Stomach smooth muscle (tissue), 2 donors: ENCODE results near the gene ALDH1A1.

ENCODE experiments used
- H3K27ac ChIP-seq: one replicate; pipeline ENCODE4 v1.7.0; 2013; ENCODE audit warnings: mild to moderate bottlenecking, low read length, inconsistent platforms
- H3K27me3 ChIP-seq, 2 donors: one replicate each; pipeline ENCODE4 v1.7.0; 2013; ENCODE audit warnings: low read length in 2 of 2; ENCODE audit not compliant: insufficient read depth in 2 of 2, control insufficient read depth in 1 of 2
- H3K36me3 ChIP-seq, 2 donors: one replicate each; pipeline ENCODE4 v1.7.0; 2013; ENCODE audit warnings: low read length in 2 of 2; ENCODE audit not compliant: control insufficient read depth in 2 of 2, insufficient read depth in 2 of 2
- H3K4me1 ChIP-seq: one replicate; pipeline ENCODE4 v1.7.0; 2013; ENCODE audit warnings: low read length; ENCODE audit not compliant: control insufficient read depth, insufficient read depth
- H3K4me3 ChIP-seq, 2 donors: one replicate each; pipeline ENCODE4 v1.7.0; 2013; ENCODE audit warnings: low read length in 2 of 2
- H3K9ac ChIP-seq, 2 donors: one replicate each; pipeline ENCODE4 v1.7.0; 2013; ENCODE audit warnings: low read length in 2 of 2, mild to moderate bottlenecking in 1 of 2
- H3K9me3 ChIP-seq, 2 donors: one replicate each; pipeline ENCODE4 v1.7.0; 2013; ENCODE audit warnings: low read length in 2 of 2; ENCODE audit not compliant: control insufficient read depth in 2 of 2
- donor health status: healthy.
- donor health status: Pancreatic carcinoma.

ALDH1A1 gene

GRCh38 chr9:72952914-72953313 lies at the start of gene ALDH1A1:
Gene ALDH1A1 (minus strand): TSS chr9:72953053. CDS start chr9:72953000, 53 bp downstream.
- H3K9me3 ChIP-seq, result no peaks in the 10 kb centered on the region
- H3K4me3 ChIP-seq, result peak within 1 kb of the TSS; percentile 15 to 61
- no peaks in the 10 kb centered on the region for H3K27me3 ChIP-seq
- no peak within 1 kb of the TSS for H3K27ac ChIP-seq
- peak within 1 kb of the TSS; percentile 13 to 44 for H3K9ac ChIP-seq
- H3K4me1 ChIP-seq, result no peaks in the 10 kb centered on the region
- no peaks in the 10 kb centered on the region for H3K36me3 ChIP-seq

GRCh38 chr9:73001860-73002259 lies 49.0 kb upstream of the ALDH1A1 start:
- Histone ChIP-seq H3K4me3 (no peak overlapping the region), H3K27me3 (no peaks in the 10 kb centered on the region), H3K9ac (no peak overlapping the region), H3K36me3 (no peaks in the 10 kb centered on the region), H3K4me1 (no peaks in the 10 kb centered on the region), H3K27ac (no peak overlapping the region), H3K9me3 (no peaks in the 10 kb centered on the region)

GRCh38 chr9:72998363-72998762 lies 45.5 kb upstream of the ALDH1A1 start:
- no peak overlapping the region for H3K9ac ChIP-seq
- no peak overlapping the region for H3K4me3 ChIP-seq
- no peaks in the 10 kb centered on the region for H3K27me3 ChIP-seq
- H3K4me1 ChIP-seq, result no peaks in the 10 kb centered on the region
- no peak overlapping the region for H3K27ac ChIP-seq
- no peaks in the 10 kb centered on the region for H3K9me3 ChIP-seq
- no peaks in the 10 kb centered on the region for H3K36me3 ChIP-seq

DNA sequence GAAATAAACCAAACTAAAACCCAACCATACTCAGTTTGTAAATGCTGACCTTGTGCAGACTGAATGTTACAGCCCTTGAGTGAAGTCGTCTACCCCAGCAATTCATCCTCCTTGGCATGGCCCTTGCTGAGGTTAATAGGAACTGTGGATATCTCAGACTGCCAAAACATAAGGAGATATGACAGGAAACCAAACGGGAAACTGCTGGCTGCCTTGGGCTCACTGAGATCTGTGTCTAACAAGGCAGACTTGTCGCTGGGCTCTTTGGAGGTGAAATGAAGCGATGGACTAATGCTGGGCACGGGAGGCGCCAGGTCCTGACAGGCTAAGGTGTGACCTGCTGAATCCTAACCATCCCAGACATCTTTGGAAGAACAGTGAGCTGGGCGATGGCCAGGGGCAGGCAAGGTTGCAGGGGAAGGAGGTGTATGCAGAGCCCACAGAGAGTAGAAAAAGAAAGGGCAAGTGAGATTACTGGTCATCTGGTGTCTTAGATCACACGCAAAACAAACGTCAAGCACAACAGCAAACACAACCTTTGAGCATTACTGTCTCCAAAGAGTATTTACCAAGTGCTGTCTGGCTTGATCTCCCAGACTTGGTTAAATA lies 44.6 kb upstream of the ALDH1A1 start:
- H3K36me3 ChIP-seq, result no peaks in the 10 kb centered on the region
- H3K9me3 ChIP-seq, result no peaks in the 10 kb centered on the region
- H3K4me3 ChIP-seq, result no peak overlapping the region
- H3K27me3 ChIP-seq, result no peaks in the 10 kb centered on the region
- no peak overlapping the region for H3K9ac ChIP-seq
- H3K4me1 ChIP-seq, result no peaks in the 10 kb centered on the region
- no peak overlapping the region for H3K27ac ChIP-seq

DNA sequence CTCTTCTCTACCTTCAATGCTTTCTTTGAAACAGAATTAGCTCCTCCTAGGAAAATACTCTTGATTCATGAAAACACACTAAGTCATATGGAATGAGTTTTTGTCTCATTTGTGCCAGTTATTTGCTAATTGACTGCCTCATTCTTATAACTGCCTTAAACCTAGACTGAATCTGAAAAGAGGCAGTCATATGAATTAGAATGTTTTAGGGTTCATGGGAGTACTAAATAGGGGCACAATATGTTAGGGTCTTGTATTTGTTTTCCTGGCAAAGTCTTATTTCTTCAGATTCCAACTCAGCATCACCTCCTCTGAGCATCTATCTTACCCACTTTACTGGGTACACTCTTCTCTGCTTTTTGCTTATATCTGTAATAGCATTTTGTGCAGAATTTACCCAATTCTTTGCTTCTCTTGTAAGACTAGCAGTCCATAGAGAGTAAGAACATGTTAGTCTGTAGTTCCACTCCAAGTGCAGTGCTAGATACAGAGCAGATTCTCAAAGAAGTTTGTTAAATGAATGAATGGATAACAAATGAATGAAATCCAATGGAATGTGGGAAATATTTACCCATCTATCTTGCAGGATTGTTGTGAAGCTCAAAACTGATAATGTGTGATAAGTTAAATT lies 43.9 kb upstream of the ALDH1A1 start:
- Histone ChIP-seq H3K4me1 (no peaks in the 10 kb centered on the region), H3K9ac (no peak overlapping the region), H3K36me3 (no peaks in the 10 kb centered on the region), H3K27me3 (no peaks in the 10 kb centered on the region), H3K4me3 (no peak overlapping the region), H3K9me3 (no peaks in the 10 kb centered on the region), H3K27ac (no peak overlapping the region)

DNA sequence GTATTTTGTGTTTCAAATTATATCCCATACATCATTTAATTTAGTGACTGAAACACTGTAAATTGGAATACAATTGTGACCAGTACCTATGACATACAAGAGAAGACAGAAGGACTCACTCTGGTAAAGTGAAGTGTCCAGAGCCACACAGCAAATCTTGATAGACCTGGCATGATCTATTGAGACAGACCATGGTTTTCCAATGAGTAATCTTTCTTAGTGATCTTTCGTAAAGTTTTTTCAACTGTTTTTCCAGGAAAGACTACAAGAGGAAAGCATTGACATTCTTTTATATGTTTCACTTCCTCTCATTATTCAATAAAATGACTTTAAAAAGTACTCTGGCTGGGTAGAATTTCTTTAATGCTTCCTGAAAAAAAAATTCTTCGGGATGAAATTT lies 43.3 kb upstream of the ALDH1A1 start:
- no peaks in the 10 kb centered on the region for H3K4me1 ChIP-seq
- H3K4me3 ChIP-seq, result no peak overlapping the region
- H3K9ac ChIP-seq, result no peak overlapping the region
- no peaks in the 10 kb centered on the region for H3K27me3 ChIP-seq
- H3K27ac ChIP-seq, result no peak overlapping the region
- no peaks in the 10 kb centered on the region for H3K9me3 ChIP-seq
- no peaks in the 10 kb centered on the region for H3K36me3 ChIP-seq

DNA sequence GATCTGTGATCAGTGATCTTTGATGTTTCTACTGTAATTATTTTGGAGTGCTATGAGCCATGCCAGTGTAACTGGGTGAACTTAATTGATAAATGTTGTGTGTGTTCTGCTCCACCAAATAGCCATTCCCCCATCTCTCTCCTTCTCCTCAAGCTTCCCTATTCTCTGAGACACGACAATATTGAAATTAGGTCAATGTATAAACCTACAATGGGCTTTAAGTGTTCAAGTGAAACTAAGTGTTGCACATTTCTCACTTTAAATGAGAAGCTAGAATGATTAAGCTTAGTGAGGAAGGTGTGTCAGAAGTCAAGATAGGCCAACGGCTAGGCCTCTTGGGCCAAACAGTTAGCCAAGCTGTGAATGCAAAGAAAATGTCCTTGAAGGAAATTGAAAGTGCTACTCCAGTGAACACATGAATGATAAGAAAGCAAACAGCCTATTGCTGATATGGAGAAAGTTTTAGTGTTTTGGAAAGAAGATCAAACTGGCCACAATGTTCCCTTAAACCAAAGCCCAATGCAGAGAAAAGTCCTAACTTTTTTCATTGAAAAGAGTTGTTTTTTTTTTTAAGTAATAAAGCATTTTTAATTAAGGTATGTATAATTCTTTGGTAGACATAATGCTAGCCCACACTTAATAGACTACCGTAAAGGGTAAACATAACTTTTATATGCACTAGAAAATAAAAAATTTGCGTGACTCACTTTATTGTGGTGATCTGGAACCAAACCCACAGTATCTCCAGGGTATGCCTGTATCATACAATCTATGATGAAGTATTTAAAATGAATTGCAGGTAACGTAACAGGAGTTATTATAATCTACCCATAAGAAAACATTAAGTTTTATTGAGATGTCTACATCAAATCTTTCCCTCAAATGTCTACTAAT lies 42.5 kb upstream of the ALDH1A1 start:
- Histone ChIP-seq H3K9ac (no peak overlapping the region), H3K27ac (no peak overlapping the region), H3K27me3 (no peaks in the 10 kb centered on the region), H3K9me3 (no peaks in the 10 kb centered on the region), H3K36me3 (no peaks in the 10 kb centered on the region), H3K4me1 (no peaks in the 10 kb centered on the region), H3K4me3 (no peak overlapping the region)

- Histone ChIP-seq H3K27me3 (no peaks in the 10 kb centered on the region), H3K27ac (no peak overlapping the region), H3K4me3 (no peak overlapping the region), H3K9me3 (no peaks in the 10 kb centered on the region), H3K9ac (no peak overlapping the region), H3K4me1 (no peaks in the 10 kb centered on the region), H3K36me3 (no peaks in the 10 kb centered on the region)
Observed at GRCh38 chr9:72991772-72992171, 38.9 kb upstream of the ALDH1A1 start.

DNA sequence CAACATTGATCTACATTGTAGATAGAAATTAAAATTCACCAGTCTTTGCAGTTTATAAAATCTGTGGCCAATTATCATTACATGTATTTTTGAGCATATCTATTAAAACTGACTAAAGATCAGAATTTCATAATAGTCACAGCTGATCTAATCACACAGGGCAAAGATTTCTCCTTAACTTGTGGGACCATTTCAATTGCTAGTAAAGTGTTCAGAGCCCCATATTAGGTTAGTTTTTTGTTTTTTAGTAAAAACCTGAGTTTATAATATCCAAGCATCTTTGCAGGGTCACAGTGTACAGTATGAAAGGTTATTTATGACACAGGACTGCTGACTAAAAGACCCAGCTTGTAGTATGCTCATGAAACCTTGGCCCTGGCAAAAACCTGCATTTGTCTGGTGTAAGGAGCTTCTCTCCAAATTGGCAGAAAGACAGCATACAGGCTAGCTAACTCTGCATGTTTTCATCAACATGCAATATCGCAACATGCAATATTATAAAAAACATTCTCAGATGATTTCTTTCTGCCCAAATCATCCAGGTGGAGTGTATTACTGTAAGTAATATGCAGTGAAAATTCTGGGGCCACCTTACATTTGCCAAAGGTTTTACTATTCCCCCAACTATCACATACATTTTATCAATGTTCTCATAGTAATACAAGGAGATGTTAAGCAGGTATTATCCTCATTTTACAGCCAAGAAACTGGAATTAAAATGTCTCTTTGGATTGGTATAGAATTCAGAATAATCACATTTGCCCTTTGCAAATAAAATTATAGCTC lies 37.7 kb upstream of the ALDH1A1 start:
- Histone ChIP-seq H3K27ac (no peak overlapping the region), H3K27me3 (no peaks in the 10 kb centered on the region)

GRCh38 chr9:72986522-72987116 lies 33.8 kb upstream of the ALDH1A1 start:
- H3K9ac ChIP-seq, result no peak overlapping the region
- no peak overlapping the region for H3K27ac ChIP-seq
- no peaks in the 10 kb centered on the region for H3K9me3 ChIP-seq
- no peaks in the 10 kb centered on the region for H3K36me3 ChIP-seq
- no peaks in the 10 kb centered on the region for H3K27me3 ChIP-seq
- H3K4me3 ChIP-seq, result no peak overlapping the region
- H3K4me1 ChIP-seq, result no peaks in the 10 kb centered on the region

More for the DNA sequence above, 37.7 kb upstream of the ALDH1A1 start:
- no peak overlapping the region for H3K9ac ChIP-seq
- no peaks in the 10 kb centered on the region for H3K36me3 ChIP-seq
- H3K4me3 ChIP-seq, result no peak overlapping the region
- no peaks in the 10 kb centered on the region for H3K9me3 ChIP-seq
- no peaks in the 10 kb centered on the region for H3K4me1 ChIP-seq
